Measurements from ENCODE around the gene MLLT10.

Gene MLLT10

GRCh38 chr10:21677551-21677950 lies 143.5 kb downstream of the MLLT10 start:
- no peak for TF ChIP-seq CTCF (IDR thresholded peaks at IDR 0.05; ENCODE audit: control insufficient read depth, extremely low read depth, insufficient read depth)
- no peak overlapping the region for H3K4me3 ChIP-seq (ENCODE audit: low read depth, low read length)
- DNase-seq (ENCODE audit: low read depth), result no peak

GRCh38 chr10:21681156-21681555 lies 147.1 kb downstream of the MLLT10 start:
- DNase-seq (ENCODE audit: low read depth), result no peak
- TF ChIP-seq CTCF (IDR thresholded peaks at IDR 0.05; ENCODE audit: control insufficient read depth, extremely low read depth, insufficient read depth), result no peak
- no peak overlapping the region for H3K4me3 ChIP-seq (ENCODE audit: low read depth, low read length)

- DNase-seq (ENCODE audit: low read depth), result no peak
- TF ChIP-seq CTCF (IDR thresholded peaks at IDR 0.05; ENCODE audit: control insufficient read depth, extremely low read depth, insufficient read depth), result no peak
- H3K4me3 ChIP-seq (ENCODE audit: low read depth, low read length), result no peak overlapping the region
These were observed 153.4 kb downstream of the MLLT10 start for GRCh38 chr10:21687266-21688008.

GRCh38 chr10:21688009-21688332 lies 153.9 kb downstream of the MLLT10 start:
- DNase-seq (ENCODE audit: low read depth), result no peak
- no peak overlapping the region for H3K4me3 ChIP-seq (ENCODE audit: low read depth, low read length)
- no peak for TF ChIP-seq CTCF (IDR thresholded peaks at IDR 0.05; ENCODE audit: control insufficient read depth, extremely low read depth, insufficient read depth)

GRCh38 chr10:21688870-21689269 lies 154.8 kb downstream of the MLLT10 start:
- no peak overlapping the region for H3K4me3 ChIP-seq (ENCODE audit: low read depth, low read length)
- no peak for DNase-seq (ENCODE audit: low read depth)
- TF ChIP-seq CTCF (IDR thresholded peaks at IDR 0.05; ENCODE audit: control insufficient read depth, extremely low read depth, insufficient read depth), result no peak

- no peak for DNase-seq (ENCODE audit: low read depth)
- H3K4me3 ChIP-seq (ENCODE audit: low read depth, low read length), result no peak overlapping the region
- TF ChIP-seq CTCF (IDR thresholded peaks at IDR 0.05; ENCODE audit: control insufficient read depth, extremely low read depth, insufficient read depth), result no peak
These were observed 155.8 kb downstream of the MLLT10 start for GRCh38 chr10:21689881-21690280.

- no peak for DNase-seq (ENCODE audit: low read depth)
- H3K4me3 ChIP-seq (ENCODE audit: low read depth, low read length), result no peak overlapping the region
- no peak for TF ChIP-seq CTCF (IDR thresholded peaks at IDR 0.05; ENCODE audit: control insufficient read depth, extremely low read depth, insufficient read depth)
These were observed 158.9 kb downstream of the MLLT10 start for GRCh38 chr10:21692916-21693315.

Measured in LNCaP clone FGC (cell line).